H1 (cell line): ENCODE data around the gene TMEM232.

Experiments
- ATF3 ChIP-seq: IDR thresholded peaks from 2 replicates; pipeline ENCODE4 v1.6.1; 2011; ENCODE audit warnings: low read depth, mild to moderate bottlenecking, low read length; ENCODE audit not compliant: insufficient read depth
- CTBP2 ChIP-seq: IDR thresholded peaks from 2 replicates; pipeline ENCODE4 v1.7.0; 2011; ENCODE audit warnings: borderline replicate concordance, mild to moderate bottlenecking, moderate library complexity, mixed read lengths, low read length; ENCODE audit not compliant: insufficient read depth, insufficient read length
- EZH2 ChIP-seq: fragments of 200-600 bp; sonication (generic); IDR thresholded peaks from 2 replicates; pipeline ENCODE4 v1.7.1; 2012; ENCODE audit warnings: low read depth, mild to moderate bottlenecking, moderate library complexity, low read length, inconsistent platforms; ENCODE audit not compliant: severe bottlenecking
- POLR2A ChIP-seq, 2 experiments: IDR thresholded peaks; 1 replicate in 1 of 2; 2 replicates in 1 of 2; pipeline ENCODE4 v1.6.1; 2011; ENCODE audit warnings: low read depth in 2 of 2, low read length in 2 of 2, mild to moderate bottlenecking in 2 of 2; ENCODE audit errors: control extremely low read depth in 1 of 2
- POLR2AphosphoS5 ChIP-seq: IDR thresholded peaks from 2 replicates; pipeline ENCODE4 v1.6.1; 2011; ENCODE audit warnings: low read depth, low read length
- SP1 ChIP-seq: IDR thresholded peaks from 2 replicates; pipeline ENCODE4 v1.6.1; 2011; ENCODE audit warnings: low read depth, low read length
- TAF1 ChIP-seq: IDR thresholded peaks from 2 replicates; pipeline ENCODE4 v1.6.1; 2011; ENCODE audit warnings: mild to moderate bottlenecking, low read depth, low read length
- YY1 ChIP-seq: IDR thresholded peaks from 2 replicates; pipeline ENCODE4 v1.6.1; 2011; ENCODE audit warnings: low read depth, mild to moderate bottlenecking, low read length
- ZNF274 ChIP-seq: IDR thresholded peaks from 2 replicates; pipeline ENCODE4 v1.7.0; 2012; ENCODE audit warnings: low read length, borderline replicate concordance; ENCODE audit errors: extremely low read depth
- TF ChIP-seq, protein P1 (sequence below), 3 experiments: IDR thresholded peaks; 1 replicate in 2 of 3; 2 replicates in 1 of 3; pipeline versions ENCODE4 v1.5.1 to v1.6.1; 2011; ENCODE audit warnings: low read length in 3 of 3, mild to moderate bottlenecking in 3 of 3, inconsistent platforms in 2 of 3, low read depth in 1 of 3, moderate library complexity in 1 of 3; ENCODE audit not compliant: insufficient read depth in 1 of 3; ENCODE audit errors: control extremely low read depth in 1 of 3

GRCh38 chr5:110547495-110547894 is 179.0 kb downstream of the TMEM232 start:
- TF ChIP-seq POLR2AphosphoS5 (no peak), ZNF274 (no peak), ATF3 (no peak), SP1 (no peak), CTBP2 (no peak), TAF1 (no peak), POLR2A (IDR thresholded peaks at IDR 0.05; ENCODE audit: control extremely low read depth in 1 of 2, low read depth in 2 of 2, low read length in 2 of 2) (no peak), YY1 (no peak), EZH2 (no peak)
- TF ChIP-seq, protein P1, sequence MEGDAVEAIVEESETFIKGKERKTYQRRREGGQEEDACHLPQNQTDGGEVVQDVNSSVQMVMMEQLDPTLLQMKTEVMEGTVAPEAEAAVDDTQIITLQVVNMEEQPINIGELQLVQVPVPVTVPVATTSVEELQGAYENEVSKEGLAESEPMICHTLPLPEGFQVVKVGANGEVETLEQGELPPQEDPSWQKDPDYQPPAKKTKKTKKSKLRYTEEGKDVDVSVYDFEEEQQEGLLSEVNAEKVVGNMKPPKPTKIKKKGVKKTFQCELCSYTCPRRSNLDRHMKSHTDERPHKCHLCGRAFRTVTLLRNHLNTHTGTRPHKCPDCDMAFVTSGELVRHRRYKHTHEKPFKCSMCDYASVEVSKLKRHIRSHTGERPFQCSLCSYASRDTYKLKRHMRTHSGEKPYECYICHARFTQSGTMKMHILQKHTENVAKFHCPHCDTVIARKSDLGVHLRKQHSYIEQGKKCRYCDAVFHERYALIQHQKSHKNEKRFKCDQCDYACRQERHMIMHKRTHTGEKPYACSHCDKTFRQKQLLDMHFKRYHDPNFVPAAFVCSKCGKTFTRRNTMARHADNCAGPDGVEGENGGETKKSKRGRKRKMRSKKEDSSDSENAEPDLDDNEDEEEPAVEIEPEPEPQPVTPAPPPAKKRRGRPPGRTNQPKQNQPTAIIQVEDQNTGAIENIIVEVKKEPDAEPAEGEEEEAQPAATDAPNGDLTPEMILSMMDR (IDR thresholded peaks at IDR 0.05; ENCODE audit: control extremely low read depth in 1 of 3, insufficient read depth in 1 of 3, low read depth in 1 of 3, low read length in 3 of 3): no peak
